Glomerular endothelial cell (primary cell): Measurements from ENCODE around the gene TRAM2. TPM values are rescaled to one million over a fixed set of nuclear protein-coding genes. Genes with fewer than 3 reads are reported as not detected.

Experiments used
- DNase-seq: peaks from one replicate; pipeline ENCODE4 v3.0.0-alpha.2; 2011; ENCODE audit warnings: low read depth, low spot score; ENCODE audit errors: extremely low read depth
- total RNA-seq: library from RNA; depleted of rRNA; stranded (reverse); fragments of >200 nt; gene quantifications from 2 replicates; pipeline ENCODE4 v1.2.3, GENCODE V29; 2015

TRAM2 gene
- total RNA-seq, 1 donor from 2014 or later, result 99.0 TPM

DNA sequence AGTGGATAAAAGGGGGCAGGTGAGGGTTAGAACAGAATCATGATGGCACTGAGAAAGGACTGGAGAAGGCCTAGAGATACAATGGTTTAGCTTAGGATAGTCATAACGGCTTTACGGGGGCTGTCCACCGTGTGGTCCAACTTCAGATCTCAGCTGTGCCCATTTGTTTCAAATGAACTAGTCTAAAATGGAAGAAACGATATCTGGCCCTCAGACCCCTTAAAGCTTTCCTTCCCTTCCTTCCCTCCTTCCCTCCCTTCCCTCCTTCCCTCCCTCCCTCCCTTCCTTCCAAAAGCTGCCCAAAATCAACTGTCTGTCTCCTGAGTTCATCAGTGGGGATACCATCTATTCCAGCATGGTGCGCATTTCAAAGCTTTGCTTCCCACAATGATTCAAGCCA lies 27.9 kb downstream of the TRAM2 start:
- DNase-seq, result no peak

DNA sequence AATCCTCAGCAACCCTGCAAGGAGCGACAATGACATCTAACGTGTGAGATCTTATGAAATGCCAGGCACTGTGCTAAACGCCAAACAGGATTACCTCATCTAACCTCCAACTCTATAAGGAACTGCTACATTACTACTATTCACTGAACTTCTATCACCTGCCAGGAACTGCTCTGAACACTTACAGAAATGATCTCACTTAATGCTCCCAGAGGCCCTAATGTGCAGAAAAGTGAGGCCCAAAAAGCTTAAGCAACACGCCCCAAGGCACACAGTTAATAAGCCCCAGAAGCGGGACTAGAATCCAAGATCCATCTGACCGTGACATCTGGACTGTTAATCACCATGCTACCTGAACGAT lies 28.5 kb downstream of the TRAM2 start:
- no peak for DNase-seq

DNA sequence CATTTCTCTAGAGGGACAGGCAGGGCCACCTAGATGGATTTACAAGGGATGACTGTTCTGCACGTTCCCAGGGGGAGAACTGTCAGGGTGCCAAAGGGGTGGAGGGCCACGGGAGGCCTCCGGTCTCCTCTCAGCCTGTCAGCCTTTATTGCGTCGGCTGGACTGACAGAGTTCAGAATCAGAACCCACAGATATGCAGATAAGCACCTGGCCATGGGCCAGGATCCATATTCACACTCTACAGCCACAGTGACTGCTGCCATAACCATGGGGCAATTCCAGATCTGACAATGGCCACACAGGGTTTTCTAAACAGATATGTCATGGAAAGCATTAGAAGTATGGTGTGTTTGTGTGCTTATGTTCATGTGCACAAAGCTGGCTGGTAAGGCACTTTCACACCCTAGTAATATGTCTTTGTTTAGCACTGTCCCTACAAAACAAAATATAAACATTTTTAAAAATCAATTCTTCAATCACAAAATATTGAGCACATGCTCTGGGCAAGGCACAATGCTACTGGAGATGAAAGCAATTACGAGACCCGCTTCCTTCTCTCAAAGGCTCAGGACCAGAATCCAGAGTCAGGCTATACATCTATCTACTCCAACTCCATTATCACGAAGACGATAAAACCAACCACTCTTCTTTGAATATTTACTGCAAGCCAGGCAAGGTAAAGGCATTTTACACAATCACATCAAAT lies 29.1 kb downstream of the TRAM2 start:
- DNase-seq, result no peak

DNA sequence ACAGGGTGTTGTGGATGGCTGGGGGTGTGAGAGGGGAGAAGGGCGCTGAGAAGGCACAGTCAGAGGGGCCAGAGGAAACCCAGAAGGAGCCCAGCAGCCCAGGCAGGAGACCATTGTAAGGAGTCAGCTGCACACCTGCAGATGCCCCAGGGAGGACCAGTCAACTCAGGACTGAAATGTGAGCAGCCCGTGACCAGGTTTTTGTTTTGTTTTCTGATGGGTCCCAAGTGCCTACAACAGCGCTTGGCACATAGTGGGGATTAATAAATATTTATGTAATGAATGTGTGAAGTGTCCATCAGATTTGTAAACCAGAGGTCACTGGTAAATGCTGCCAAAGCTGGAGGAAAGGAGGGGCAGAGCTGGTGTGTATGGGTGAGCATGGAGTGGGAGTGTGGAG lies 30.2 kb downstream of the TRAM2 start:
- DNase-seq, result no peak

DNA sequence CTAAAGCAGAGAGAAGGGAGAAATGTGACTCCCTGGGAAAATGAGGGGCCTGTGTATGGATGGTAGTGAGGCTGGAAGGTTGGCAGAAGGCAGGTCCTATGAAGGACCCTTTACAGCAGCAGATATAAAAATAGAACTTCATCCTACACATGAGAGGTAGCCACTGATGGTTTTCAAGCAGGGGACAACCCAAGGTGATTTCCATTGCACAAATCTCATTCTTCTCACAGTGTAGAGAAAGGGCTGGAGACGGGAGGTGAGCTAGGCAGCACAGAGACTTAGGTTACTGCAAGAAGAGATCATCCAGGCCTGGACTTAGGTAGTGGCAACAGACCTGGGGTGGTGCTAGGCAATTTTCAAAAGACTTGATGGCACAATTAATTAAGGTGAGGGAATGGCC lies 30.7 kb downstream of the TRAM2 start:
- no peak for DNase-seq

DNA sequence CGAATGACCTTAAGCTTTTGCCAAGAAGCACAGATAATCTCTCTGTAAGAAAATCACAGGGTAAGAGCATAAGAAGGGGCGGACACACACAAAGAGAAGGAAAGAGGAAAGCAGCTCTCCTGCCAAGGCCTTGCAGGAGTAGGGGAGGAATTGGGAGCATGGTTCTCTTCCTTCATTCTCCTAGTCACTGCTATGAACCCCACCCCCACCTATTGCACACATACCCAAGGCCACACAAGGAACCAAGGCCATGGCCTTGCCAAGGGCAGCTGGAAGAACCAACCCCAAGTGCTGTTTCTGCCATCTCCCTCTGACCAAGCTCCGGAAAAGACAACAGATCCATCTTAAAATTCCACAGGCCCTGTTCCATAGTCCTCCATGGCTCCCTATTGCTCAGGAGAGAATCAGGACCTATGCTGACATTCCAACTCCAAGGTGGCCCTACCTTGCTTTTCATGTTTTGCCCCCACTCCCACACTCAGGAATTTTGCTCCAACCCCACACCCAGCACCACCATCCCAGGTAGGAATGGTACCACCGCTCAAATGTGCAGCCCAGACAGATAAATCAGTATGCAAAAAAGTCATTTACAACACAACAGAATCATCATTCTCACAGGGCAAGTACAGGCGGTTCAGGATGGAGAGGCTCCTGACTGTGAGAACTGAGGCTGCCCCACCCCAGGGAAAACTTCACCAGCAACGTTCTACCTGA lies 31.3 kb downstream of the TRAM2 start:
- no peak for DNase-seq

DNA sequence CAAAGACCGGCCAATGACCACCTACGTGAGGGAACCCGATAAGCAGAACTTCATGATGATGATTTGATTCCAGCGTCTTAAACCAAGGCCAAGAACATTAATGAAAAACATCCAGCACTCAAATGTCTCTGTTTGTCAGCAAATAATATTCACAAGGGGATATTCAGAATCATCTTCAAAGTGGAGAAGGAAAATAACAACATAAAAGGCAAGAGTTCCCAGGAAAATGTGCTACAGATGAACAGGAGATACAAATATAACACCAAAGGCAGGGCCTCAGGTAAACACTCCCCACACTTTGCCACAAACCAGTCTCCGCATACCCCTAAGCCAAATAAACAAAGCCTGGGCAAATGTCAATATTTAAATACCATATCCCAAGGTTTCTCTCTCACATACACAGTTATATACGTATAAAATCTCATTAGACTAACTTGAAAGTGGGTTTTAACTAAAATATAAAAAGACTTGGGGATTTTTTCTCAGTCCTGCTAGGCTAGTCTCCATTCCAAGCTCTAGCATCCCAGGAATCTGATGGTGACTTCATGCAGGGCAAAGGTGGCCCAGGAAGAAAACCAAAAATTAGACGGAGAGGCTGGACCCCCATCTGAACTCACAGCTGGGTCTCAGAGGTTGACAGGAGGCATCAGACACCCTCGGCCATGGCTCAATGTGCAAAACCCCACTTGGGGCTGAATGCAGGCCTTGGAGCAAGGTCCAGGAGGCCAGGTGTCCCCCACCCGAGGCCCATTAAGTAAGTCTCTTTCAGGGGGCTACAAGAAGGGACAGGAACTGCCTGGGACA lies 32.1 kb downstream of the TRAM2 start:
- no peak for DNase-seq

DNA sequence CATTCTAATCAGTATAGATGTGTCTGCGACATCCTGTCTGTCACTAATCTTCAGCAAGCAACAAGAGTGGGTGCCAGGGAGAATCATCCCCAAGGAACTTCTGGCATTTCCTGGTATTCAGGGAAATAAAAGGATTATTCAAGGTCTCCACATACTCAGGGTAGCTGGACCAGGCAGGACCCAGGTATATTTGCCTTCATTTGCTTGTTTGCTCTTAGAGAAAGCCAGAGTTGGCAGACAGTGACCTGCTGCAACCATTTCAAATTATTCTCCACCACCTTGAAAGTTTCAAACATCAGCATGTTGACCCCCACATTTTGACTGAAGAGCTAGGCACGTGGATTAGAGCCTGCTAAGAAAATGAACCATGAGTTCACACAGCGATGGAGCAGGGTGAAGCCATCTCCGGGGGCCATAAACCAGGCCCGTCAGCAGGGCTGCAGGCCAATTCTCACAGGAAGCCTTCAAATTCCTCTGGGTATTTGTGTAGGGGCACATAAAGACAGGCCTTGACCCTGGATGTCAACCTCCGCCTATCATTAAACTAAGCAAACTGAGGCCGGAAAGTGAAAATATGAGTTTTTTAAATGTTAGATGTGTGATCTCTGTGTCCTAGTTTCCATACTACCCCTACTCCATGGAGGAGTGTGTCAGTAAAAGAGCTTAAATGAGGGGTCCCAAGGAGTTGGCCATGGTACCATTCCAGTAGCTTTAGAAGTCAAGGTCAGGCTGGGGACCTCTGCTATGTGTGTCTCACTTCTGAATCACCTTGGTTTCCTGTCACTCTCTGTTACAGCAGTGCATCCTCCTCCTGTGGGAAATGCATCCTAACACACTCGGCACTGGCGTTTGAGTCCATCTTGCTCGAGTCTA lies 32.9 kb downstream of the TRAM2 start:
- DNase-seq, result no peak

DNA sequence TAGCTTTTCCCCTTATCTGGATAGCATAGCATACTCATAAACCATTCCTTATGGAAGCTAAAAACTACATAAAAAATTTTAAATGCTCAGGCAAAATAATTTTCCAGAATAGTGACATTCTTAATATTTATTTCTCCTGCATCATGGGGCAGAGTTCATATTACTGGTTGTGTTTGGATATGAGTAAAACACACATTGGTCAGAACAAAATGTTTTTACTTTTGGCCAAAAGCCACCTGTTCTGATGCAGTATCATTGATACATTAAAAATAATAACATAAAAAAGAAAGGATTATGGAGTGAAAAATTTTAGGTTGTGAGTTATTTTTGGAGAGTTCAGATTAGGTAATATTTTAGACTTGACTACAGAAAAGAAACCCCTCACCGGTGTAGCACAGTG lies 33.6 kb downstream of the TRAM2 start:
- no peak for DNase-seq

DNA sequence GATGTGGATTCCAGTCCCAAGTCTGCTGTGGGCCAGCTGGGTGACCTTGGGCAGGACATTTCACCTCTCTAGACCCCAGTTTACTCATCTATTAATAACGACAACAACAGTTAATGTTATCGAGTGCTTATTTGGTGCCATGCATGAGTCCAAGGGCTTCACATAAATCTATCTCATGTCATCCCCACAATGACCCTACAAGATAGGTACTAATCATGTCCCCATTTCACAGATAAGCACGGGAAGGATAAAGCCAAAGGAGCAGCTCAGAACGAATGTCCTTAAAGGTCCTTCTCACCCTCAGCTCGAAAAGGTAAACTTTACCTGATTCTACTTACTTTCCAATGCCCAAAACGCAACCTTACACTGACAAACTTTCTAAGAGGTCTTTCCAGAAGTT lies 35.7 kb downstream of the TRAM2 start:
- no peak for DNase-seq

DNA sequence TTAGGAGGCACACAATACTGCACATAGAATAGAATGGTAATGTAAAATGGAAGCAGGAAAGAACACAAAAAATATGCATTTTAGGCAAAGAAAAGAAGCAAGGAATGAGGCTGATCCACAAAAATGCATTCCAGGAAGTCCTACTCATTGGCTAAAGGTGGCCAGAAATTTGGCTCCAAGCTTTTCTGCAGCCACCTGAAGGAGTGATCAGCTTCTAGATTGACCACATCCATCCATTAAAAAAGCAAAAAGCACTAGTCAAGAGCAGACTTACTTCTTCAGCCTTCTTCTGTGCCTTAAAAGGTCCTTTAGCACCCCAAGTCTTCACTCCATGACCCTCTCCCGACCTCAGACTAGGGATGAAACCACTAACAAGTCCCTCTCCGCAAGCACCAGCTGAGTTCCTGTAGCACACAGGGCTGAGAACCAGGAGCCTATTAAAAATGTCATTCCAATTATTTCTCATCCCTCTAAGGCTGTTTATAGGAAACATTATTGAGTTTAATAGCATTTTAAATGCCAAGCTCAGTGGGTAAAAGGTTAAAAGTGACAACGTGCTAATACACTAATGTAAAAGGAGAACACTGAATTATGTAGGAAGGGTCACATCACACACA lies 36.5 kb downstream of the TRAM2 start:
- no peak for DNase-seq

DNA sequence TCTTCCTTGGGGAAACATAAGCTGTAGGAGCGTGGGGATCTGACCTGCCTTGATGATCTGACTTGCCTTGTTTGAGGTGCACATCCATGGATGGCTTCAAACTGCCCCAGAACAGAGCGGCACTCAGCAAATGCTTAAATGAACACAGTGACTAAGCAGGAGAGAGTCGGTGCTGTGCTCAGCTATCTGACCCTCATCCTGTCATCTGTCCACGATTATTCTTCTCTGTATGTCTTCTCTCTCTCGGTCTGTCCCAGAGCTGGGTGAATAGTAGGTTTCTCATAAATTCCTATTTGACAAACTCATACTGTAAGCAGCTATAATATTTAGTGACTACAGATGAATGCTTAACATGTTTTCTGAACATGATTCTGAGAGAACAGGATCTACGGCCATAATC lies 37.3 kb downstream of the TRAM2 start:
- no peak for DNase-seq

DNA sequence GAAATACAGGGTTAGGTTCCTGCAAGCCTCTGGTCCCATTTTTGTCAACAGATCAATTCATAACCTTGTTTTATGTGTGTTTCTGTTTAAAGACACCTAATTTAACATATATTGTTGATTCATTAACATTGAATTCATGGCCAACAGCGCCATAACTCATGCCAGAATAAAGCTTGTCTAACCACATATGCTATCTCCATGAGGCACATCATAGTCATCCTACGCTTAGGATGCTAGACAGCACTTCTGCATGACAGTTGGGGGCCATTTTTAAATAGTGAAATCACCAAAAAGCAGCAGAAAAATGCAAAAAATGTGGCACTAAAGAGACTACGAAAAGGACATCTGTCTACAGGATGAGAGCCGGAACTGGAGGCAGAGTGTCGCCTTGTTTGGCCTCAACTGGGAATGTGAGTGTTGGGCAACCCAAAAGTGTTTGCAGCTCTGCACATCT lies 37.9 kb downstream of the TRAM2 start:
- no peak for DNase-seq

DNA sequence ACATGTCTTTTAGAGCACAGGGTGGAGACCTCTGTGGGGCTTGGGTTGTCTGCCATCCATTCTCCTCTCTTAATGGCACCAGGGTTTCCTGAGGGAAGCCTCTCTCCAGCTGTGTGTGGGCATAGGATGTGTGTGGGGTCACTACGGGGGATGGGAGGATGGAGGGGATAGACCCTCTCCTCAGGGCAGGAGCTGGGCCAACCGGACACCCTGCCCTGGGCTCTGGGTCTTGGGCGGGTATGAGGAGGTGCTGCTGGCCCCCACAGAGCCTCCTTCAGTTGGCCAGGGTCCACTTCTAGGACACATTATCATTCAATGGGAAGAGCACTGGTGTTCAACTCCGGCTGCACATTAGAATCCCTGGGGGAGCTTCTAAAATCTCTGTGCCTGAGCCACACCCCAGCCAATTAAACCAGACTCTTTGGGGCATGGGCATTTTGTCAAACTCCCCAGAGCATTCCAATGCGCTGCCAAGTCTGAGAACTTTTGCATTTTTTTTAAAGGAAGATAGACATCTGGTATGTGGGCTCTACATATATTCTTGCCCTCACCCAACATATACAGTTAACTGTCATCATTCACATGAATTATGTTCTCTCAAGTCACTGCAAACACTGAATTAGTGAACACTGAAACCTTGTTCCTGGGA lies 38.5 kb downstream of the TRAM2 start:
- DNase-seq, result no peak

DNA sequence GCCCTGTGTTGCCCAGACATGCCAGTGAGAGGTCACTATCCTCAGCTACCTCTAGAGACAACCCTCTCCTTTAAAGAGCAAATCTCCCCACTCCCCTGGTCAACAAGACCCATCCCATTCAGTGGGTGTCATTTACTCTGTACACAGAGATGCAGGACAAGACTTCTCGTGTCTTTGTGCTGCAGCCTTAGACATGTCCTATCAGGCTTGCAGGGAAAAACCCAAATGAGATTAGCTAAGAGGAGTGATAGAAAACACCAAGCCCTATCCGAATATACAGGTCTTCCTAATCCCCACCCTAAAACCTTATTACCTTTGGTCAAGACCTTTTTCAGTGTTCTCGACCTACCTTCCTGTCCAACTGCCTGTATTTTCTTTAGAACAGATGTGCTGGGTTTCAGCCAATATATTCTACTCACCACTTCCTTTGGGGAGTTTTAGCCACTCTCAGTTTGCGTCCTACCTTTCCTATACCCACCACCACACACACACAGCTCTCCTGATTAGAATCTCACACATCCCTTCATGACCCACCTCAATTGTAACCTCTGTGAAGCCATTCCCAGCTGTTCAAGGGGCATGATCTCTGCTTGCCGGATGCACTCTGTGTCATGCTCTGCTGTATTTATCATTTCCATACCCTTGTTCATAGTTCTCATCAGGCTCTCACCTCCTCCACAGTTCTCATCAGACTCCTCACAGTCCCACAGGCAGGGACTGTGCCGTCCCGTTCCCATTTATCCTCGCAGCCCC lies 39.7 kb downstream of the TRAM2 start:
- no peak for DNase-seq

DNA sequence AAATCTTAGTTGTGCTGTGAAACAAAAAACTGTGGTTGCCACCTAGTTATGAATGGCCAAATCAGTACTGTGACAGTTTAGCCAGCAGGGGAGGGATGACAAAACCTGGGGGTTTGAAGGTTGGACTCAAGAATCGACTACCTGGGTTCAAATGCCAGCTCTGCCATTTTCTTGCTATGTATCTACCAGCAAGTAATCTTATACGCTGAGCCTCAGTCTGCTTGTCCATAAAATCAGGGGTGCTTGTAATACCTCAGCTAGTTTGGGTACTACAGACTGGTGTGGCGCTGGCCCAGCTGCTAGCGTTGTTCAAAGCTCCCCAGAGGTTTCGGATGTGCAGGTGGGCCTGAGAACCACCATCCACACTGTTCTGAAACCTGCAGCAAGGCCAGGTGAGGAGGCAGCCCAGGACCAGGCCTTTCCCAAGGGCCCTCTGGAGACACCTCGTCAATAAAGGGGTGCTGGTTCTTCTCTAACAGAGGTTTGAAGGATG lies 40.4 kb downstream of the TRAM2 start:
- DNase-seq, result no peak

DNA sequence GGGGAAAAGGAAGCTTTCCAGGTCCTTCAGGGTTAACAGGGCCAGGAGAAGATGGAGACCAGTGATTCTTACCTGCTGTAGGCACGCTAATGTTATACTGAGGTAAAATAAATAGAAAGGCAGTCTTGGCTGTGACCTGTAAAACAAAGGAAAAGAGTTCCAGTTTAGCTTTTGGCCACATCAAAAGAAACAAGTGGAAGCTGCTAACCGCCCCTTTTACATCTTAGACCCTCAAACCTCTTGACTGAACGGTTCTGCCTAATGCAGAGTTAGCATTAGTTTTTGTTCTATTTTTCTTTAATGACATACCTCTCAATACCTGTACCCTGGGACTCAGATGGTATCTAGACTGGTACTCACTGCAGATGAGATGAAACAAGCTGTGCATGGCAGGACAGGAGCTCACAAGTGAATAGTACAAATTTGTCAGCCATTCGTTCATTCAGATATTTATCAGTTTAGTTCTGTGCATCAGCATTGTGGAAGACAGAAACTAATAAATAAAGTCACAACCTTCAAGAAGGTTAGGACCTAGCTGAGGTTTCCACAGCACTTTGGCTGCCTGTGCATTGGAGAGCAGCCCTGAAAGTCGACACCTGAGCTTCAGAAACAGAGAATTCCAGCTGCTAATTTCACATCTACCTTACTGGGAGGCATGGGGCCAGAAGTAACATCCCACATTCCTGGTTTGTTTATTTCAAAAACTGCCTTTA lies 41.0 kb downstream of the TRAM2 start:
- DNase-seq, result no peak

DNA sequence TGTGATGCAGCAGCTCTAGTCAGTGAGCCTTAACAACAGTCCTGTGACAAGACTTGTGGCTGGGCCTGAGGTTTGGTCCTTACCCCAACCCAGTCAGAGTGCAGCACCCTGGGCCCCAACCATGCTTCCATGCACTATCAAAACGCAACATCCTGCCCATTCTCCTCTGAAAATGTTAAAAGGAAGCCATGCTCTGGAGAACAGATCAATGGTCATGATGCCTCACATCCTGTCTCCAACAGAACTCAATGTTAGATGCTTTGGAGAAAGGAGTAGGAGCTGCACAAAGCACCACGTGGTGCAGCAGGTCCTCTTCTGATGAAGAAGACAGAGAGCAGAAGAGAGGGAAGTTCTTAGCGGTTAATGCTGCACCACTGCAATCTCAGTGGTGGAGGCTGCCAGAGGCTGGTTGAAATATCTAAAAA lies 41.9 kb downstream of the TRAM2 start:
- no peak for DNase-seq
